Measurements from ENCODE around the gene RNF144B. TPM values are rescaled to one million over a fixed set of nuclear protein-coding genes. Genes with fewer than 3 reads are reported as not detected.
"Not testable (repeated sequence)": the region's sequence is repeated elsewhere in the genome, so short reads cannot be mapped to it uniquely, and the experiment has no call there.

RNF144B gene
- 0.32 and 0.59 TPM in 2 replicates for total RNA-seq

DNA sequence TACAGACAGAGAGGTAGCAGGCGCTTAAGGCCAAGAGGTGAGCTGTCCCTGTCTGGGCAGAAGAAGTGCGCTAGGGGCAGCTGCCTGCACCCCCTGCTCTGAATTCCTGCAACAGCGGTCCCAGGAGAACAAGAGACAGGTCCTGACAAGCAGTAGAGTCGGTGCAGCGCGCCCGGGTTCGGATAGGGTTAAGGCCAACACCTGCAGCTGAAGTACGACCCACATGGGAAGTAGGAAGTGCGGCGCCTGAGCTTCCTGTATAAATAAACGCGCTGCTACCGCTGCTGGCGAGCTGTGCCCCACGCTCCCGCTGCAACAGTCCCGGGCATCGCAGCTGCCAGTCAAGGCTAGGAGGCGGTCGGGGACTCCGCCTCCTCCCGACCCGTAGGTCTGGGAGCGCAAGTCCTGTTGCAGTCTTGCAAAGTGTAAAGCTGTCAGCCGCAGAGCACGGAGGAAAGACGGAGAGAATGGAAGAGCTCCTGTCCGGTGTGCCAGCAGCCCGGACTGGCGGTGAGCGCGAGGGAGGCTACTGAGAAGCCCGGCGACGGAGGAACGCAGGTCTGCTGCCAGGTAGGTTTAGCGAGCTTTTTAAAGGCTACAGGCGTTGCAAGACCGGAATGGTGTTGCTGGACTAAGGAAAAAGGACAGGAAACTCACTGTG is at the start of gene RNF144B:
RNF144B (plus strand) TSS at position 290 of the 661 bp plus-strand sequence. CDS start 12,185 bp downstream, outside the sequence.
- intact Hi-C loops (cut with micrococcal nuclease), result no loop called here

DNA sequence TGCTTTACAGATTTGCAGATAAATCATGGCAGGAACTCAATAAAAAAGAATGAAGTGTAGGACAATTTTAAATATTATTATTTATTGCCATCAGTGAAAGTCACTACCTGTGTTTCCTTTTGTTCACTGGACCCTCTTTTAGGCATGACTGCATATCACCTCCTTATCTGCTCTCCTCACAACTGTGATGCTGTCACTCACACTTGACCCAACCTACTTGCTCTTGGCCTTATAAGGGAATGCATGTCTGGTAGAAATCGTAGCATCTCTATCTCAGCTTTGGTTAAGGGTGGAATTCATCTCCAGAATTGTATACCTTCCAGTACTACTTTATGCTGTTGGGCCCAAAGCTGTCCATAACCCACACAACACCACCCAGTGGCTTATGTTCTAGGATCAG is 47.6 kb upstream of the RNF144B start:
- intact Hi-C loops (cut with micrococcal nuclease), result no loop called here

DNA sequence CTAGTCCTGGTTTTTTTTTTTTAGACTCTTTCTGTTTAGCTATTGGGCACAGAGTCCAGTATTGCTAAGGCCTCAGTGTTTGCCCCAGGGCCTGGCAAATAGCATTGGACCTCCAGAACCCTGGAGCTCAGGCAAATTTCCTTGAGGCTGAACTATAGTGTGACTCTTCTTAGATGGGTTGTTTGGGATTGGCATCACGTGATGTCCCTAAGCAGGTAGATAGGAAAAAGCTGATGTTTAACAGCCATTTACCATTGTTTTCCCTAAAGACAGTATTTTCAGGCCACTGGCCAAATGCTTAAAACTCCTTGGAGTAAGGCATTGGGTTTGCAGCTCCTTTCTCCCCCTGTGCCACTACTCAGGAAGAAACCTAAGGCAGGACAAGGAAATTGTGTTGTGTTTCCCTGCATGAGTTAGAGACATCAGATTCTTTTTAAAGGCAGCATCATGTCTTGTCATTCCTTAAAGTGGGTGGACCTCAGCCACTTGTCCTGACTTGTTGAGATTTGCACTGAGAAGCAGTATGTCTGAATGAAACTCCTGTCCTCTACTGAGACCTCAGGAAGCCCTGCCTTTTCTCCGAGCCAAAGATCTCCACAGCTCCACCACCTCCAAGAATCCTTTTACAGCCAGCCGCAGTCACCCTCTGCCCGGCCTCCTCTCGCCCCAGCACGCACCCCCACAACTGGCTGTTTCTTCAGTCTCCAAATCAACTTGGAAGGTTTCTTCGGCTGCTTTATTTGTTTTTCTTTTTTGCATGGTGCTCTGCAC is 46.2 kb upstream of the RNF144B start:
- intact Hi-C loops (cut with micrococcal nuclease), result no loop called here

DNA sequence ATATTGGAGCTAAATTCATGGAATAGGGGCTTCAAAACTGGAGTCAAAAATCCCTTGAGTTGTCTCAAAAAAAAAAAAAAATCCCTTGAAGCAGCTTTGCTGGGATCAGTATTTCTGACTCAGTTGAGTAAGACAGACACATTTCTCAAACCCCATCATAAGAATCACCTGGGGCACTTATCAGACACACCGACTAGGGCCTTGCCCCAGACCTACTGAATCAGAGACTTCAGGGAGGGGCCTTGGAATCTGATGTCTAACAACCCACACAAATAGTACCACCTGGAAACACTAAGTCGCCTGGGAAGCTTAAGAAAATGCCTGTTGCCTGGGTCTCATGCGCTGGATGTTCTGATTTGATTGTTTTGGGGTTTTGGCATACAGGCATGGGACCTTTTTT is 44.9 kb upstream of the RNF144B start:
- intact Hi-C loops (cut with micrococcal nuclease), result no loop called here

DNA sequence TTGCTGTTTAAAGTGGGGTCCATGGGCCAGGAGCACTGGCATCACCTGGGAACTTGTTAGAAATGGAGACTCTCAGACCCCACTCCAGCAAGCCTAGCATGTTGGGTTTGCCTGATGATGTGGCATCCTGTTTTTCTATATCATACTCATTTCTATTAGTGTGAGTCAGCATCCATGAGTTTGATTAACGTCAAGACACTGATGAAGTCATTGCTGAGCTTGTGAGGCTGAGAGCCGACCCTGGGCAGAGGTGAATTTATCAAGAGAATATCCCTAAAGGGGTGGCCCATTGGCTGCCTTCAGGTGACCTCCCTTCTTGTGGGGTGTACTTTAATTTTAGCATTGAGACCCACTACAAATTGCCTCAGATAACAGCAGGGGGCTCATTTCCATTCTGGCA is 43.4 kb upstream of the RNF144B start:
- intact Hi-C loops (cut with micrococcal nuclease), result no loop called here

DNA sequence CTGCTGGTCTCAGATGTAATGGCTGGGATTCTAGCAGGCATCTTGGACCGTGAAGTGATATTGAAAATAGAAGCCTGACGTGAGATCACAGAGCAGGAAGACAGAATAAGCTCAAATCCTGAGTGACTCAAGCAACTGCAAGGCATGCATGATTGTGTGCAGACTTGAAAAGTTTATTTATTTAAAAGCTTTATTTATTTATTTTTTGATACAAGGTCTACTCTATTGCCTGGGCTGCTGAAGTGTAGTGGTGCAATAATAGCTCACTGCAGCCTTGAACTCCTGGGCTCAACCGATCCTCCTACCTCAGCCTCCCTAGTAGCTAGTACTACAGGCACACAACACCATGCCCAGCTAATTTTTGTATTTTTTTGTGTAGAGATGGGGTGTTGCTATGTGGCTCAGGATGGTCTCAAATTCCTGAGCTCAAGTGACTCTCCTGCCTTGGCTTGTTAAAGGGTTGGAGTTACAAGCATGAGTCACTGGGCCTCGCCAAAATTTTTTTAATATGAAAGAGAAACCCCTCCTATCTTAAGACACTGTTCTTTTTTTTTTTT is 40.1 kb upstream of the RNF144B start:
- intact Hi-C loops (cut with micrococcal nuclease), result no loop called here

DNA sequence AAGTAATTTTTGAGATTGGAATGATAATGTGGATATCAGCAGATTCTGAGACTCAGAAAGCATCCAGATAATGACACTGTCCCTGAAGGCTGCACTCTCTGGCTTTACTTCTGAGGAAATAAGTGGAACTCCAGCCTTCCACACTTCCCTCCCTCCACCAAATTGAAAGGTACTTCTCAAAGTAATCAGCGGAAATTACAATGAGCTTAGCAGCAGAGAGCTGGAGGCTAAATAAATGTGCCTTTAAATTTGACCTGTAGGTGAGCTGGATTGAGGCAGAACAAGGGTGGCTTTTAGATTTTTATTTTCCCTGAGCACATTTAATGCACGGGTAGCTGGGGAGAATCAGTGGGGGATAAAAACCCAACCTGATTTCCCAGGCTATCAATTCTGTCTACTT is 39.3 kb upstream of the RNF144B start:
- intact Hi-C loops (cut with micrococcal nuclease), result no loop called here

DNA sequence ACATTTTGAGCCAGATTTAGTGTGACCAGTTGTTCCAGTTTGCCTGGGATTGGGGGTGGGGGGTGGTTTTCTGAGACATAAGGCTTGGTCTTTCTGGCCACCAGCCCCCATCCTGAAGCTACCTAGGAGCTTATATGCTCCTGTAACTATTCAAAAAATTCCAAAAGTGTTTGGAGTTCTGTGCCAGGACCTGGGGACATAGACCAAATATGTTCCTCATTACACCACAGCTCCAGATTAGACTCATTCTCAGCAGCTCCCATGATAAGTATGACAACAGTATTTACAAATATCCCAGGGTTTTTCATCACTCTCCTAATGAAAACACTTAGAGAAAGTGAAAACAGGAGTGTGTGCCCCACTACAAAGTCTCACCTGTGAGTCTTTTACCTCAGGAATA is 37.8 kb upstream of the RNF144B start:
- intact Hi-C loops (cut with micrococcal nuclease), result no loop called here

DNA sequence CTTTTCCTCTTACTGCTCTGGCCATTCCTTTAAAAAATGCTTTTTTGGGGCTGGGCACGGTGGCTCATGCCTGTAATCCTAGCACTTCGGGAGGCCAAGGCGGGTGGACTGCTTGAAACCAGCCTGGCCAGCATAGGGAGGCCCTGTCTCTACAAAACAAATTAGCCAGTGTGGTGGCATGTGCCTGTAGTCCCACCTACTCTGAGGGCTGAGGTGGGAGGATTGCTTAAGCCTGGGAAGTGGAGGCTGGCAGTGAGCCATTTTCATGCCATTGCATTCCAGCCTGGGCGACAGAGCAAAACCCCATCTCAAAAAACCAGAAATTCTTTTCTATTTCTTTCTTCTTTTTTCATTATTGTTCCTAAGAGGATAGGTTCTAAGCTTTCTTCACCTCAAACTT is 36.9 kb upstream of the RNF144B start:
- intact Hi-C loops (cut with micrococcal nuclease), result no loop called here

DNA sequence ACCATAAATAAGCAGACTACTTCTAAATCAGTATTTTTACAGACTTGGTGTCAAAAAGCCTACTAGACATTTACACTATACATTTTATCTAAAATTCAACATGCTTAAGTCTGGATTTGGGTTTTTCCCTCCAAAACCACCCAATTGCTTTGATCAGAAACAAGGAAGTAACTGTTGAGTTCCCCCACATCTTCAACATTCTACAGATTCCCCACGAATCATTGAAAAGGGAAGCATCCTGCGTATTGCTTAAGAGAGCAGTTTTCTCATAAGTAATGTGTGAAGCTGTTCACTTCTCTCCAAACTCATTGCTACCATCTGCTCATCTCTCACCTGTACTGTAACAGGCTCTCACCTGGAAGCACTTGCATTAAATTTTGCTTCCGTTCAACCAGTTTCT is 36.4 kb upstream of the RNF144B start:
- intact Hi-C loops (cut with micrococcal nuclease), result no loop called here

DNA sequence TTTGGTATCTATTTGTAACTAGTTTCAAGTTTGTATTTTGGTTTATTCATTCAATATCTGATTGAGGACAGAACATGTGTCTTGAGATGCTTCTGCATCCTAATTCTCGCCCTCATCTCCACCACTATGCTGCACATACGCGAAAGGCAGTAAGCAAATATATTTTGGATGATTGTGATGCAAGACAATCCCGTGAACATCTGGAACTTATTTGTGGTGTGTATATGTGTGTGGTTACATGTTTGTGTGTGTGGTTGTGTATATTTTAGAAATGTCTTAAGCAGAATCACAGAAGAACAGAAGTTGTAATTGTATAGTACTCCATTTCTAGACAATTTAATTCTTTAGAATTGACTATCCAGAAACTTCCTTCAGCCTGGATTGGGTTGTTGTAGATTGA is 35.1 kb upstream of the RNF144B start:
- intact Hi-C loops (cut with micrococcal nuclease), result no loop called here

DNA sequence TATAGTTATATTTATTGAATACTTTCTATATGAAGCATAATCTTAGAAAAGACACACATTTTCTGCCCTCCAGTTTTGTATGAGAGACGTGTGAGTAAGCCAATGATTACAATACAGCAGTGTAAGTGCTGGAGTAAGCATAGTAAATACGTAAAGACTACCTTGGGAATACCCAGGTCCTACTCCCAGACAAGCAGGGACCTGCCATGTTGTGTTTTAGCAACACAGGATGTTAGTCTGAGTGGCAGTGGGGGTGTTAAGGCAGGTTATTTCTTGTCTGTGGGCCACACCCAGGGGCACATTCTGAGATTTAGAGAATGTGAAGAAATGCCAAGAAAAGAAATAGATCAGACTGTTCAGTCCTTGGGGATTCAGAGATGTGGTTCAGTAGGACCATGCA is 34.3 kb upstream of the RNF144B start:
- intact Hi-C loops (cut with micrococcal nuclease), result no loop called here

DNA sequence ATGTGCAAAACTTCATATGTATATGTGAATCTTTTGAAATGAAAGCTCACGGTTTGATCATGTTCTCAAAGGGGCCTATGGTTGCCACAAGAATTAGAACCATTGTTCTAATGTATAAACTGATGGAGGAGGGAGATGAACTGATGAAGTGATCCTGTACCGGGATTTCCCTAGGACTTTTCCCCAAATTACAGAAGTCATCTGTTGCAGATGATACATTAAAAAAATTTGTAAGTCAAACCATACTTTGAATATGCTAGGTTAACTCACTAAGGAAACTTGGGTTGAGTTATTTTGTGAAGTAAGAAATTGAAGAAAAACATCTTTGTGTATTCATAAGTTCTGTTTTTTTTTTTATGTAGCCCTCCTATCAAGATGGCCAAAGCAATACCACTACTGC is 33.9 kb upstream of the RNF144B start:
- intact Hi-C loops (cut with micrococcal nuclease), result no loop called here

DNA sequence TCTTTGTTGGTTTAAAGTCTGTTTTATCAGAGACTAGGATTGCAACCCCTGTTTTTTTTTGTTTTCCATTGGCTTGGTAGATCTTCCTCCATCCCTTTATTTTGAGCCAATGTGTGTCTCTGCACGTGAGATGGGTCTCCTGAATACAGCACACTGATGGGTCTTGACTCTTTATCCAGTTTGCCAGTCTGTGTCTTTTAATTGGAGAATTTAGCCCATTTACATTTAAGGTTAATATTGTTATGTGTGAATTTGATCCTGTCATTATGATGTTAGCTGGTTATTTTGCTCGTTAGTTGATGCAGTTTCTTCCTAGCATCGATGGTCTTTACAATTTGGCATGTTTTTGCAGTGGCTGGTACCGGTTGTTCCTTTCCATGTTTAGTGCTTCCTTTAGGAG is 29.6 kb upstream of the RNF144B start:
- intact Hi-C loops (cut with micrococcal nuclease), result not testable (repeated sequence)

DNA sequence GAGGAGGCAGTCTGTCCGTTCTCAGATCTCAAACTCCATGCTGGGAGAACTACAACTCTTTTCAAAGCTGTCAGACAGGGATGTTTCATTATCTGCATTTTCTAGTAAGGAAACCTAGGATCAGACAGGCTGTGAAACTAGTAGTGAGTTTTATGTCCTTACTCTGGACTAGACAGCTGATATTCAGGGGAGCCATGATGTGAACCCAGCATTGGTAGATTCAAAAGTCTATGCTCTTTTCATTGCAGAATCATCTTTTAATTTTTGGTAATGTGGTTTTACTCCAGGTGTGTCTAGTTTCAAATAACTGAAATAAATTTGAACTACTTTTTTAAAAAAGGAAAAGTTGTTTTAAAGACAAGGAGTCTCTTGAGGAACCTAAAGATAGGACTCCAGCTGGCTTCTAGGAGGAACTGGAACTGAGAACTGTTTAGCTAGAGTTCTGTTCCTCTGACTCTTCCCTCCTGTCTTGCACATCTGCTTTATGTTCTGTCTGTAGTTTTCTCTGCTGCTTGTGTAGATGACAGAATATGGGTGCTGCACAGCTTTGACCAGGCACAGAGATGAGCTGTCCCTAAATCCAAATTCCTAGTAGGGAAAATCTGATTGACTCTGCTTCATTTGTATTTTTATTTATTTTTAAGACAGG is 27.8 kb upstream of the RNF144B start:
- intact Hi-C loops (cut with micrococcal nuclease), result no loop called here

DNA sequence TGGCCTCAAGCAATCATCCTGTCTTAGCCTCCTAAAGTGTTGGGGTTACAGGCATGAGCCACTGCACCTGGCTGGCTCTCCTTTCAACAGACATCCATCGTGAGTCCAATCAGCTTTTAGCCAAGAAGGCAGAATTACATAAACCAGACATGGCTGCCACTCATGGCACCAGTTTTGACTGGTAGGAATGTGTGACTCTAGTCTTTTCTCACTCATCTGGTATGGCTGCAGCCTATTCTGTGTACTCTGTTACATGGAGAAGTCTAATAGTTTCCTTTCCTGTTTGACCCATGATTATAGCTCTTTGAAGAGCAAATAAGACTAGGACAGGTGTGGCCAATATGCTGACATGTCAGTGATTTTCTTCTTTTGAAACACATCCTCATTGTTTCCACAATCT is 27.0 kb upstream of the RNF144B start:
- intact Hi-C loops (cut with micrococcal nuclease), result no loop called here

DNA sequence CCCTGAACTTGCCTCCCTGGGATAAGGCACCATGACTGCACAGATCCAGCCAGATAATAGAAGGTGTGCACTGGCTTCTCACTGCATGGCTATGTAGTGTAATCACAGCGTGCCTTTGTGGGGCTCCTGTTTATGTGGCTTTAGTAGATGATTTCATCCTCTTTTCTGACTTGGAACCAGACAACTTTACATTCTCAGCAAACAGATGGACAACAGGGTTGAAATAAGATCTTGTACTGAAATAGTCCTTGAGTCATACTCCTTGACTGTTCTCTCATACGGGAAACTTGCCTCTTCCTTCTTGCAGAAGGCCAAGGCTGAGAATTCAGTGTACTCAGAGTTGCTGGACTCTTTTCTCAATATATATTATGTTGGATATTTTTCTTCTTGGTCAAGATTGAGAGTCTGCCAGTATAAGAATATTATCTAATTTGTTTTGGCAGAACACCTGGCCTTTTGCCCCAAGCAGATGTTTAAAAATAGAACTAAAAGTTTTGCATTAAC is 25.0 kb upstream of the RNF144B start:
- intact Hi-C loops (cut with micrococcal nuclease), result no loop called here

DNA sequence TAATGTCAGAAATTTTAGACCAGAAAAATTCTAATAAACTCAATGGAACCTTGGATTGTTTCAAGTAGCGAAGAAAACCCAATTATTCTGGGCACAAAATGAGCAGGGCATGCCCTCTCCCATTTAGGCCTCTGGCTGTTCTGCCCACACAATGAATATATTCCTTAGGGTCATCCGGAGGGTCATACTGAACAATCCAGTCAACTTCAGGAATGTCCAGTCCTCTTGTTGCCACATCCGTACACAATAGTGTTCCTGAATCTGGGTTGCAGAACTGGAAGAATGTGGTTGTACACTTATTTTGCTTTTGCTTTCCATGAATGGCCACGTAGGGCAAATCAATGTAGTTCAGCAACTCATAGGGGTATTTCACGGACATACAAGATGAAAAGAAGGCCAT is 23.4 kb upstream of the RNF144B start:
- intact Hi-C loops (cut with micrococcal nuclease), result no loop called here

DNA sequence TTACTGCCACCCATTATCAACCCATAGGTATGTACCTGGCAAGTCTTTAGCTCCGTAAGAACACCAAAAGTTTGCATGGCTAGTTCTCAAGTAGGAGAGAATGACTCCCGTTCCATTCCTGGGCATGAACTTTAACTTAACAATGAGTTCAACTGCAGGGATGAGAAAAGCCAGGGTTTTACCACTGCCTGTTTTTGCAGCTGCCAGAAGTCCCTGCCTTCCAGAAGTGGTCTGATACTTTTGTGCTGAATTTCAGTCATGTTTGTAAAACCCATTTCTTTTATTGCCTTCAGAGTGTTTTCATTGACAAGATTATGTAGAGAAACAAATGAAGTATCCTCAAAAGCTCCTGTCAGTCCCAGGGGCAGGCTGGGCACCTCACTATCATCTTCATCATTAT is 22.6 kb upstream of the RNF144B start:
- intact Hi-C loops (cut with micrococcal nuclease), result not testable (repeated sequence)

DNA sequence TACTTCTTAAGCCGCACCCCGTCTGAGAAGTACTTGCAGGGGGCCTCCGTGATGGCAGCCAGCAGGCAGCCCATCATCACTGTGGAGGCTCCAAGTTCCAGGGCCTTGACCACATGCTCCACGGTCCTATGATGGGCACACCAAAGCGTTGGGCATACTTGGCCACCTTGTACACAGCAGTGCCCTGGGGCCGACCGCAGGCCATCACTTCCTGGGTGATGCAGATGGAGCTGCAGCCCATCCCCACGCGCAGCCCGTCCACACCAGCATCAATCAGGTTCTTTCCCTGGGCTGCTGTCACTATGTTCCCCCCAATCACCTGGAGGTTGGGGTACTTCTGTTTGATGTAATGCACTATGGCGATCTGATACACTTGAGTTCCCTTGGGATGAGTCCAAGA is 19.8 kb upstream of the RNF144B start:
- intact Hi-C loops (cut with micrococcal nuclease), result no loop called here

DNA sequence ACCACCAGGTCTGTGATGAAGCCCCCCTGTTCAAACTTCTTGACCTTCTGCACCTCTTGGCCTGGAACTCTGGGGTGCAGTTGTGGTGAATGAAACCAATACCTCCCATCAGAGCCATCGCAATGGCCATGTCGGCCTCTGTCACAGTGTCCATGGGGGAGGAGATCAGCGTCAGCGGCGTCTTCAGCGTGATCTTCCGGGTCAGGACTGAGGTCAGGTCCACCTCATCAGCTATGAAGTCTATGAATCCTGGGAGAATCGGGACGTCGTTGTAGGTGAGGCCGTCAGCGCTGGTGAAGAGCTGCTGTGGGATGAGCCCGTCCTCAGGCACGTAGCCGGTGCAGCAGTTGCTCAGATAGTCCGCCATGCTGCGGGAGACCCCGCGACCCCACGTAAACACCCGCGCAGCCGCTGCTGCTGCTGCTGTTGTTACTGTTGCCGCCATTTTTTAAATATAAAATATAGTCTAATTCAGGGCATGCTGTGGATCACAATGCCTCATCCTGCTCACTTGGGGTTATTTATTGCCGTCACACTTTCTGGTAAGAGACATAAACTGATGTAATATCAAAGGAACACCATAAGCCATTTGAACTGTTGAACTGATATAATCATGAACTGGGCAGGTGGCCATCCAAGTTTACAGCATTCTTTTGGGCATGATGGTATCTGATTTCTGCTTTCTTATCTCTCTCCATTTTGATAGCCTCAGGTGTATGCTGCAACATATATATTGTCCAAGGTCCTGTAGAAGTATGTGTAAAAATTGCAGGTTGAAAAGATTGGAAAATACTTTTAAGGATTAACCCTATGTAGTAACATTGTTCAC is 18.7 kb upstream of the RNF144B start:
- intact Hi-C loops (cut with micrococcal nuclease), result no loop called here

Data from T-helper 1 cell treated with Interleukin-12 subunit alpha and Interleukin-12 subunit beta and Interleukin-4 antibody, amounts not matched to agents 30 ng/mL and 1 ng/mL, for 36 hours (primary cell).